SKM-1 (cell line): Measurements from ENCODE around the gene PLEKHG7.
"Not testable (repeated sequence)": the region's sequence is repeated elsewhere in the genome, so short reads cannot be mapped to it uniquely, and the experiment has no call there.

Source experiments
- DNase-seq: peaks from one replicate; lab custom pipeline; 2025; ENCODE audit not compliant: unreplicated experiment; lab: John Stamatoyannopoulos, UW

The PLEKHG7 gene

GRCh38 chr12:92745856-92746550, 43.2 kb downstream of the PLEKHG7 start:
- DNase-seq, result no peak

GRCh38 chr12:92747151-92747550, 44.4 kb downstream of the PLEKHG7 start:
- no peak for DNase-seq

GRCh38 chr12:92749691-92750090, 46.9 kb downstream of the PLEKHG7 start:
- DNase-seq, result not testable (repeated sequence)

GRCh38 chr12:92753976-92754885, 51.4 kb downstream of the PLEKHG7 start:
- no peak for DNase-seq

- no peak for DNase-seq
These were observed 54.3 kb downstream of the PLEKHG7 start for GRCh38 chr12:92756898-92757596.

GRCh38 chr12:92757597-92758121, 54.9 kb downstream of the PLEKHG7 start:
- DNase-seq, result no peak

- DNase-seq, result no peak
These were observed 57.0 kb downstream of the PLEKHG7 start for GRCh38 chr12:92759634-92760268.

GRCh38 chr12:92762773-92763172, 60.0 kb downstream of the PLEKHG7 start:
- no peak for DNase-seq

GRCh38 chr12:92764831-92765230, 62.0 kb downstream of the PLEKHG7 start:
- DNase-seq, result no peak

GRCh38 chr12:92765871-92766270, 63.1 kb downstream of the PLEKHG7 start:
- no peak for DNase-seq

- peak; percentile 20 for DNase-seq
These were observed 66.5 kb downstream of the PLEKHG7 start for GRCh38 chr12:92769124-92769901.

GRCh38 chr12:92771001-92771400, 68.2 kb downstream of the PLEKHG7 start:
- no peak for DNase-seq

- DNase-seq, result no peak
These were observed 72.6 kb downstream of the PLEKHG7 start for GRCh38 chr12:92775416-92775815.

- no peak for DNase-seq
These were observed 75.7 kb downstream of the PLEKHG7 start for GRCh38 chr12:92778525-92778924.

GRCh38 chr12:92779902-92780301, 77.1 kb downstream of the PLEKHG7 start:
- DNase-seq, result no peak

GRCh38 chr12:92784356-92784755, 81.6 kb downstream of the PLEKHG7 start:
- DNase-seq, result no peak

- DNase-seq, result peak; percentile 7
These were observed 82.2 kb downstream of the PLEKHG7 start for GRCh38 chr12:92784797-92785562.

- no peak for DNase-seq
These were observed 82.8 kb downstream of the PLEKHG7 start for GRCh38 chr12:92785563-92785950.

GRCh38 chr12:92786045-92786444, 83.3 kb downstream of the PLEKHG7 start:
- DNase-seq, result no peak
